GM12801 (cell line): ENCODE measurements around the gene PRCC.

Experiments
- CTCF ChIP-seq: IDR thresholded peaks from one replicate; pipeline ENCODE4 v1.5.1; 2011; ENCODE audit warnings: control low read depth; ENCODE audit not compliant: insufficient read length; ENCODE audit errors: extremely low read depth

The PRCC gene

DNA sequence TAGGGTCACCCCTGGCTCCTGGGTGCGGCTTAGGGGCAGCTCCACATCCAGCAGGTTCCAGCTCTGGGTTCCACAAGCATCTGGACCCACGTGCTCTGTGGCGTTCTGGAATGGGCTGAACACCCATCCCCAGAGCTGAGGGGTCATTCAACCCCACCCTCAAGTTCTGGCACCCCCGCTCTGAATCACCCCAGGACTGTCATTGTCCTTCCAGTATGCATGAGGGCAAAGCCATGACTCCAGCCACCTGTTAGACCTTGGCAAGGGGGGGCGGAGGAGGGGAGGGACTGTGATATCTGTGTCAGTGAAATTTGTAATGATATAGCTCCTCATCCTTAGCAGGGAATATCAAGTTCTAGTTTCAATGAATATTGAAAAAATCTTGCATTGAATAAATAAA is 79.3 kb downstream of the PRCC start:
- TF ChIP-seq CTCF = no peak

DNA sequence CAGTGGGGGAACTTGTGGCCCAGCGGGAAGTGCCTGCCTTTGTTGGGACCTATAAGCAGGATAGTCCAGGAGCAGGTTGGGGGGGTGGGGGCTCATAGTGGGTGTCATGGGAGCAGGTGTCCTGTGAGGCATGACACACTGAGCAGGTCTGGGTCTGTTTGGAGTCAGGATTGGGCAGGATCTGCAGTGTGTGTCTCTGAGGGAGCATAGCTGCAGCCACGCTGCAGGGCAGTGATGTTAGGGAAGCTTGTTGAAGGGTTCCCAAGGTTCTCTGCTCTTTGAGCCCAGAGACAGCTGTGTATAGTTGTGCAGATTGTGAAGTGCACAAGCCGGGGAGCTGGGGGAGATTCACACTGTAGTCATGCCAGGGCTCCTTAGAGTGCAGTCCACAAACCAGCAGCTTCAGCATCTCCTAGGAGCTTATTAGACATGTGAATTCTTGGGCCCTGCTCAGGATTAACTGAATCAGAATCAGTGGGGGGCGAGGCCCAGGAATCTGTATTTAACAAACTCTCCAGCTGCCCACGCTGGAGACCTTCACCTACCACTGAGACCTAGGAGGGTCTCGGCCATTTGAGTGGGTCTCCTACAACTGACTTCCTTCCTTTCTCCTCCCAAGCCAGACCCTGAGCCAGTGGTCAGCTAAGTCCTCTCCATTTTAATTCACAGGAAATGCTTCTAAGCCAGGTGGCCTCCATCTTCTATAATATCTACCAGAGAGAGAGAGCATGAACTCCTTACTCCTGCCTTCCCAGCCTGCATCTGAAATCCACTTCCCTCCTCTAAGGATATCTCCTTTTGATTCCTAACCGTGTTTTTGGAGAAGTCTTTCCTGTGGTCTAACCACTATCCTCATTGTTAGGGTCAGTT is 80.5 kb downstream of the PRCC start:
- TF ChIP-seq CTCF = no peak

DNA sequence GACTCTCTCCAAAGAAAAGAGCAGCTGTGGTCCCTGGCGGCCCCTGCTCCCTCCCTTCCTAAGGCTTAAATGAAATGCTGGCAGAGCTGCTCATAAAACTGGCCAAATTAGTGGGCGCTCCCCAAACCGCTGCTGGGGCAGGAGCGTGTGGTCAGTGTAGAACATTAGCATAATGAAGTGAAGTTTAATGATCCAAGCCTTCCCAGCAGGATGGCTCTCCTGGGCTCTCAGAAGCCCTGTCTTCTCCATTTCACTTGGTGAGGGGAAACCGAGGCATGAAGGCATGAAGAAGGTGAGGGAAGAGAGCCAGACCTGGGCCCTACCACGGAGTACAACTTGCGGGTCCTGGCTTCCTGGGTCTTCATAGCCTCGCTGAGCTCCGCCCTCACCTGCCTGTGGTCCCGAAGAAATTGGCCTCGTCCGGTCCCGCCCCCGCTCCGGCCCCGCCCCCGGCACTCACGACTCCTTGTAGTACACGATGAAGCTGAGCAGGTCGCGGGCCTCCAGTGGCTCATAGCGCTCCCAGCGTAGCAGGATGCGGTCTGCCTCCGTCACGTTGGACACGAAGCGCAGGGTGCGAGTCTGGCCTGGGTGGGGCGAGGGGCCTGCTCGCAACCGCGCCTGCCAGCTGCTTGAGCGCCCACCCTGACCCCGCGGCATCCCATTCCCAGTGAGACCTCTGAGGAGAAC is 81.3 kb downstream of the PRCC start:
- TF ChIP-seq CTCF = no peak

GRCh38 chr1:156849151-156849496 is 81.8 kb downstream of the PRCC start:
- TF ChIP-seq CTCF = no peak
